Lower leg skin (tissue), 4 donors: ENCODE results near the gene PLEKHG1. TPM values are rescaled to one million over a fixed set of nuclear protein-coding genes. Genes with fewer than 3 reads are reported as not detected.

Experiments
- DNase-seq, 2 donors: peaks; one replicate each; pipeline ENCODE4 v3.0.0-alpha.2; 2019; ENCODE audit warnings: low spot score in 2 of 2
- H3K4me3 ChIP-seq: fragments of 200-600 bp; sonication (generic); 2 replicates; pipeline ENCODE4 v1.5.1; 2017; ENCODE audit warnings: mild to moderate bottlenecking, low read depth; ENCODE audit not compliant: poor library complexity, severe bottlenecking
- POLR2A ChIP-seq, 2 donors: fragments of 450-650 bp; IDR thresholded peaks; one replicate each; pipeline ENCODE4 v1.6.1; 2016 to 2017; ENCODE audit warnings: antibody characterized with exemption in 2 of 2, mild to moderate bottlenecking in 1 of 2, moderate library complexity in 1 of 2
- WGBS, 2 donors: methylation state at CpG; one replicate each; pipeline ENCODE4 v1.1.5; 2018; 5-methylcytosine and 5-hydroxymethylcytosine counted together
- intact Hi-C: fragments of 100-400 bp; cut with DNase I; formaldehyde crosslinking; loops from one replicate; pipeline ENCODE4 v1.15.0; 2023; ENCODE audit warnings: low total_unique reads
- total RNA-seq, 4 donors: library from RNA; depleted of rRNA; stranded (reverse); fragments of >200 nt; gene quantifications; one replicate each; pipeline ENCODE4 v1.1.0, GENCODE V29; 2016
- TF ChIP-seq, protein P1 (sequence below), 3 donors: fragments of 450-650 bp; IDR thresholded peaks; one replicate each; pipeline ENCODE4 v1.5.1; 2016; ENCODE audit warnings: antibody characterized with exemption in 3 of 3, mild to moderate bottlenecking in 3 of 3, moderate library complexity in 2 of 3

PLEKHG1 gene
- total RNA-seq, 4 donors from 2014 or later, result 29.7 to 59.9 (median 42.3) TPM

DNA sequence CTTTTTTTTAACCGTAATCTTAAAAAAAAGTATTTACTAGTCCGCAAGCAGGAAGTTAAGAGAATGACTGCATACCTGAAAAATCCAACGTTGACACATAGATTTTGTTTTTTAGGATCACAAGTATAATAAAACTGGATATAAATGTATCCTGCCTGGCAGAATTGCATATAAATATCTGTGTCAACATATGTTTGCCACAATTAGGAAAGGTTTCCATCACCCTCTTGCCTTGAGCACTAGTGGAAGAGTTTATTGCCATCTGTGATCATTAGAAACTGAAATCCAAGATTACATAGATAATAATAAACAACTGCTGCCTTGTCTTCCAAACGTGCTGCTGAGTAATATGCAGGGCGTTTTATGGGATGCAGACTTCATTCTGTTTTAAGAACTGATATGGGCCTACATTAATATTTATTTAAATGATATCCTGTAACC is 27.9 kb downstream of the PLEKHG1 start:
- TF ChIP-seq POLR2A (IDR thresholded peaks at IDR 0.05), result no peak
- TF ChIP-seq, protein P1, sequence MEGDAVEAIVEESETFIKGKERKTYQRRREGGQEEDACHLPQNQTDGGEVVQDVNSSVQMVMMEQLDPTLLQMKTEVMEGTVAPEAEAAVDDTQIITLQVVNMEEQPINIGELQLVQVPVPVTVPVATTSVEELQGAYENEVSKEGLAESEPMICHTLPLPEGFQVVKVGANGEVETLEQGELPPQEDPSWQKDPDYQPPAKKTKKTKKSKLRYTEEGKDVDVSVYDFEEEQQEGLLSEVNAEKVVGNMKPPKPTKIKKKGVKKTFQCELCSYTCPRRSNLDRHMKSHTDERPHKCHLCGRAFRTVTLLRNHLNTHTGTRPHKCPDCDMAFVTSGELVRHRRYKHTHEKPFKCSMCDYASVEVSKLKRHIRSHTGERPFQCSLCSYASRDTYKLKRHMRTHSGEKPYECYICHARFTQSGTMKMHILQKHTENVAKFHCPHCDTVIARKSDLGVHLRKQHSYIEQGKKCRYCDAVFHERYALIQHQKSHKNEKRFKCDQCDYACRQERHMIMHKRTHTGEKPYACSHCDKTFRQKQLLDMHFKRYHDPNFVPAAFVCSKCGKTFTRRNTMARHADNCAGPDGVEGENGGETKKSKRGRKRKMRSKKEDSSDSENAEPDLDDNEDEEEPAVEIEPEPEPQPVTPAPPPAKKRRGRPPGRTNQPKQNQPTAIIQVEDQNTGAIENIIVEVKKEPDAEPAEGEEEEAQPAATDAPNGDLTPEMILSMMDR (IDR thresholded peaks at IDR 0.05), result no peak
- H3K4me3 ChIP-seq, result no peak overlapping the region
- WGBS, 2 donors, result 33 to 38% methylated on average over 5 of the region's 5 CpGs
- DNase-seq, result no peak
- intact Hi-C loops, result no loop called here

DNA sequence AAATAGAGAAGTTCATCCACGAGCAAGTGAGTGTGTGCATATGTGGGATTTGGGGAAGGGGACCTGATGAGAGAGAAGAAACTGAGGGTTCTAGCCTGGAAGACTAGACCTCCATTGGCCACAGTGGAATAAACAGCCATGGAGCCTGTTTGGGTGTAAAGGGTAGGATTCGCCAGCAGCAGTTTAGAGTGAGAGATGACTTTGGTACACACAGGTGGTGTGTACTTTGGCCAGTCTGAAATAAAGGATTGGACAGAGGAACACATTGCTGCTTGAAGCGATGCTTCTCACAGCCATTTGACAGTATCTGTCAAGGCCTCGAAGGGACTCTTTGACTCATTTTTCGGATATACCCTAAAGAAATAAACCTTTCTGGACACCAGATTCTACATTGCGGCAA is 29.2 kb downstream of the PLEKHG1 start:
- no peak for DNase-seq
- TF ChIP-seq, protein P1 (IDR thresholded peaks at IDR 0.05), result no peak
- TF ChIP-seq POLR2A (IDR thresholded peaks at IDR 0.05), result no peak
- WGBS, 2 donors, result 82 to 86% methylated on average over 6 of the region's 6 CpGs
- H3K4me3 ChIP-seq, result no peak overlapping the region
- intact Hi-C loops, result no loop called here

DNA sequence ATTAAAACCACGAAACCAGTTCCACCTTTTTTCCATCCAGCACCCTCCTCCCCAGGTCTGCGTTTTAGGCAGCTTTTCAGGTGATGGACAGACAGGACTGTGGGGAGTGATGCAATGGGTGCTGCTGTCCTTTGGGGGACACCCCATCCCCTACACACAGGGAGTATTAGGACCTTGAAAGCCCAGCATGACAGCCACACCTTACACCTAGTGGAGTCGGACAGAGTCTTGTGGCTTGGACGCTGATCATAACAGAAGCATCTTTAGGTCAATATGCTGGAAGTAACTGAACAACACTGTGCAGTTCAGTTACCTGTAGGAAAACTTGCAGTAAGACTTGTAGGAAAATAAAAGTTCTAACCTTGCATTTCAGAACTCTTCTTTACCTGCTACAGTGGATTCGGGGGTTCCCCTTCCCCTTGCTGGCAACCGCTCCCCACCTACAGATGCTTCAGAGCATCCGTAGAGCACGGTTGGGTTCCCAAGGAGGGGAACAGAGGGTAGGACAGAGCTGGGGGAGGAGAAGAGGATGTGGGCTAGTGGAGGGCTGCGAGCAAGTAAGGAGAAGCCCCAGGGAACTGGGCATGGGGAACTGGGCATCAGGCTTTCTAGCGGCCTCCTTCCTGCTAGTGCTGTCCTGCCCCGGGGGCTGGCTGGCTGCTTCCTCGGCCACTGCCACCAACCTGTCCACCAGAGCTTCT is 31.7 kb downstream of the PLEKHG1 start:
- intact Hi-C loops, result no loop called here

DNA sequence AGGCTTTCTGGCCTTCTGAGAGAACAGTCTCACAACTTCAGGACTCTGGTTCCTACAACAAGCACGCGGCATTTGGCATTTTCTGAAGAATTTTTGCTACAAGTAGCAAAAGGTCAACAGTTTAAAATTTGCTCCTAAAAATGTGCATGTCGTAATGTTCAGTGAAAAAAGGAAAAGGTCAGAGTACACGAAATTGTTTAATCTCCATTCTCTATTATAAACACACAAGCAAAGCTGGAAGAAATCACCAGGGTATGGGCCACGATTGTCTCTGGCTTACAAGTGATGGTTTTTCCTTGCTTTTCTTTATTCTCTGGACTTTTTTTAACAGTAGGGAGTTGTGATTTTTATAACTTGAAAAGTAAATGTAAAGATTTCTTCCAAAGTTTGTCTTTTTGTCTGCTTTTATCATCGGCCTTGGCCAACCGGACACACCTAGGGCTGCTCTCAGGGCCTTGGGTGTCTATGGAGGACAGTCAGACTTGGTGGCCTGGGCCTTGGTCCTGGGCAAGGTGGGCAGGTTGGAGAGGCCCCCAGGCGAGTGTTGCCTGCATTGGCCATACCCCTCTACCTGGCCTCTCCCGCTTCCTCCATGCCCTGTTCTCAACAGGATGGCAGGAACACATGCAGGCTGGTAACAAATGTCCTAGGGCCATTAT is 32.4 kb downstream of the PLEKHG1 start:
- H3K4me3 ChIP-seq, result no peak overlapping the region
- 80 to 86% methylated on average over 9 of the region's 9 CpGs for WGBS, 2 donors
- no peak for DNase-seq
- intact Hi-C loops, result no loop called here
- TF ChIP-seq, protein P1 (IDR thresholded peaks at IDR 0.05), result no peak
- TF ChIP-seq POLR2A (IDR thresholded peaks at IDR 0.05), result no peak

More for the DNA sequence above, 31.7 kb downstream of the PLEKHG1 start:
- WGBS, 2 donors, result 88 to 89% methylated on average over 12 of the region's 12 CpGs
- DNase-seq, result no peak
- no peak overlapping the region for H3K4me3 ChIP-seq
- TF ChIP-seq, protein P1 (IDR thresholded peaks at IDR 0.05), result no peak
- TF ChIP-seq POLR2A (IDR thresholded peaks at IDR 0.05), result no peak

DNA sequence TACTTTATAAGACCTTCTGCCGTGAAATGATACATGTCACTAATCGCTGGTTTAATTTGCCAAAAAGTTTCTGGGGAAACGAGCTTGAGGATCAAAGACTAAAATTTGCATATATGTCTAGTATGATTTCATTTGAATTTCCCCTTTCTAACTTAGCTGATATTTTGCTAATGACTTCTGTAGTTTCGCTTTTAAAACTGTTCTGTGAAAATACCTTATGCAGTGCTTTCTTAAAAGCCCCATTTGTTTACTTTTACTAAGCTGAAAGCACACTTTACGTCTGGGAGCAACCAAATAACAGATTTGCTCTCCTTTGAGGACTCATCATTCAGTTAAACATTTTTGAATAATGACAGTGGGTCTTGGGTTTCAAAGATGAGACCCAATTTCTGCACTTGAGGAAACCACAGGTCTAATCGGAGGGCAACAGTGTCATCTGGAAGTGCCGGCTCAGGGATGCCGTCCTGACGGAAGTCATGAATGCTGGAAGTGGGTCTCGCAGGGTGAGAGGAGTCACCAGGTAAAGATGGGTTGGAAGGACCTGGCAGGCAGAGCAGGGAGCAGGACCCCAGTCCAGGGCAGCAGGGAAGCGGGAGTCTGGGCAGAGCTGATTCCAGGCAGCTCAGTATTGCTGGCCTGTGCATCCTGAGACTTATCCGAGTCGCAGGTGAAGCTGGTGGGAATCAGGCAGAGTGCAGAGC is 33.2 kb downstream of the PLEKHG1 start:
- TF ChIP-seq, protein P1 (IDR thresholded peaks at IDR 0.05), result no peak
- no peak for TF ChIP-seq POLR2A (IDR thresholded peaks at IDR 0.05)
- no peak overlapping the region for H3K4me3 ChIP-seq
- intact Hi-C loops, result no loop called here
- no peak for DNase-seq
- WGBS, 2 donors, result 79 to 86% methylated on average over 13 of the region's 13 CpGs
